Measurements from ENCODE around the gene CNTN3.

- no peak for TF ChIP-seq POLR2A (IDR thresholded peaks at IDR 0.05)
- no peak for TF ChIP-seq CTCF (IDR thresholded peaks at IDR 0.05)
- no peak for TF ChIP-seq EP300 (IDR thresholded peaks at IDR 0.05)
Measured at GRCh38 chr3:74575857-74576256, 38.6 kb downstream of the CNTN3 start.
